HG02943 (cell line): ENCODE data around the gene CCDC110.
"Not testable (repeated sequence)": the region's sequence is repeated elsewhere in the genome, so short reads cannot be mapped to it uniquely, and the experiment has no call there.

Experiments used
- ATAC-seq: cut with Tn5 transposase; IDR thresholded peaks from one replicate; pipeline ENCODE4 v1.9.1; 2021; ENCODE audit warnings: mild to moderate bottlenecking, low read depth, moderate library complexity; ENCODE audit not compliant: unreplicated experiment

Gene CCDC110

DNA sequence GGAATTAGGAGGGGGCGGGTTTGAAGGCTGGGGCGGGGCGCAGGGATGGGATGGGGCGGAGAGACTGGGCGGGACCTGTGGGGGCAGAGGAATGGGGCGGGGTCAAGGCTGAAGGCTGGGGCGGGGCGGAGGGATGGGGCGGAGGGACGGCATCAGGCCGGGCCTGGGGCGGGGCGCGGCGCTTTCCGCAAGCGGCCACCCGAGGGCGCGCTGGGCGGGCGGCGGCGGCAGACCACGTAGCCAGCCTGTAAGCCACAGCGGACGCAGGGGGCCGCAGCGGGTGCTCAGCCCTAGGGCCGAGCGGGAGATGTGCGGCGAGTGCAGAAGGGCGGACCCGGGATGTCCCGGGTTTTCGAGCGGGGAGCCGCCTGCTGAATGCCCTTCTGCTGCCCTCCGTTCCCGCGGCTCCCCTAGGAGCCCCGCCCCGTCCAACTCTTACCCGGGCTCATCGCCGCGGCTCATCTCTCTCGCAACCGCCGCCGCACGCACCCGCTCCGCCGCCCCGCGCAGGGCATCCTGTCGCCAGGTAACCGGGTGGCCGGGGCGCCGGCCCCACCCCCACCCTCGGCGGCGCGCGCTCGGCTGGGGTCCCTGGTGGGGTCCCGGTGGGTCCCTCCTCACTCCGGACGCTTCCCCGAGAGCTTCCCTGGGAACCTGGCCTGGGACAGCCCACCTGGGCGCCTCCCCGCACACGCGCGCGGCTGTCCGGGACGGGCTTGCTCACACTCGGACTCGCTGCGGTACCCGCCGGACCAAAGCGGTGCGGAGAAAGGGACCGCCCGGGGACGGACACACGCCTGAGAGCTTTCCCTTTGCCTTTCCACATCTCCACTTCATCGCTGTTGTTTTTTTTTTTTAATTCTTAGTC is at the start of gene CCDC110:
TSS of gene CCDC110 (minus strand) at position 499 of the 868 bp plus-strand sequence. CDS start at position 449, 50 bp downstream.
- ATAC-seq, result peak; percentile 83

DNA sequence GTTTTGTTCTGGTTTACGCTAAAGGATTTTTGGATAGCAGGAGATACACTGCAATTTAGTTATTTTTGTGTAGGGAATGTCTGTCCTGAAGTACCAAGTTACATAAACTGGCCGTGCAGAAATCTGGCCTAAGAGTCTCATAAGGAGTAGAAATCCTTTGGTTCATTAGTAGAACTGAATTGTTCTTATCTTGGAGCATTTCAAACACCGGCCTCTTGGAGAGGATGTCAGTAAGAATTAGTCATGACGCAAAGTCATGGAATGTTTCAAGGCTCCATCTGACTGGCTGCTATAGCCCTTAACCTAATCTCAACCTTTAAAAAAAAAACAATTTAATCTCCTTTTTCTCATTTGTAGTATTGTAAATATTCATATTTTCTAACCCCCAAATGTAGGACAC is 48.6 kb upstream of the CCDC110 start:
- no peak for ATAC-seq

DNA sequence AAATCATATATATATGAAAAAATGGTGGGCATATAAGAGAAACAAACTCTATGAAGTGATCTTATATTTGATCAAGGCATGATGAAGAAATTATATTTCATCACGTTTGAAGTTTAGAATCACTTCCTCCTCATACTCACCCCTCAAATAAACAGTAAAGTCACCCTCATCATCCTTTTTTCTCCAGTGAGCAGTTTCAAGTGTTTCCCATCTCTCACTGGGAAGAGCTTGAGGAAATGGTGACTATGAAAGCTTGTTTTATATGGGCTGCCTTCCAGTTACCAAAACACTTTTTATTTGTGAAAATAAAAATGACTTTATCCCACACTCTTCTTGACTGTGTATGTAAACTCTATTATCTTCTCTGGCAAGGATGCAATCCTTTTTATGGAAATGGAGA is 47.0 kb upstream of the CCDC110 start:
- no peak for ATAC-seq

DNA sequence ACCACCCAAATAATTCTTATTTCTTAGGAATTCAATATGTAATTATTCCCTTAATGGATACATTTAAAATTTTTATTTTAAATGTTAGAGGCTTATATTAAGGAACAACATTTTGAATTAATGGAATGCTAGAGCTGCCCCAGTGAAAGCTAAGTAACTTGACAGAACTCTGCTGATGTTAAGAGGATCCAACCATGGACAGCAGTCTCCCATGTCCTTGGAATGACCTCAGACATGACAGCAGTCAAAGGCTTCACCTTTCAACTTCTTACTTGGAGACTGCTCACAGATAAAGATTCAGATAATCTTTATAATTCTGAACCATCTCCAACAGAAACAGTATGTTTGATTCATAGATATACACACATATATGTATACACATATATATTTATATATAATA is 46.5 kb upstream of the CCDC110 start:
- no peak for ATAC-seq

DNA sequence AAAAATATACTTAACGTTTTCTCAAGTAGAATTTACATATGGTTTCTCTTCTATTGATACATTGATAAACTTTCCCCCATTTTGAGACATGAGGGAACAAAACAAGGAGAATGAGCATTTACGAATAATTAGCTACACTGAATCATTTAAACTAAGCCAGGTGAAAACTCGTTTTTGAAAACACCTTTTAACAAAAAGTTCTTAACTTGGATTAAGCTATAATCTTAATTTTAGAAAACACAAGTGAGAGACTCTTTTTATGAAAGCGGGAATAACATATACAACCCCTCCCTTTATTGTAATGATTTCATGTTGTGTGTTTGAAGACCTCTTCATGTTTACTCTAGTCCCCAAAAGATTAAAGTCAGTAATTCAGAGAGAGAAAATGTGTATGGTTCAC is 43.7 kb upstream of the CCDC110 start:
- no peak for ATAC-seq

DNA sequence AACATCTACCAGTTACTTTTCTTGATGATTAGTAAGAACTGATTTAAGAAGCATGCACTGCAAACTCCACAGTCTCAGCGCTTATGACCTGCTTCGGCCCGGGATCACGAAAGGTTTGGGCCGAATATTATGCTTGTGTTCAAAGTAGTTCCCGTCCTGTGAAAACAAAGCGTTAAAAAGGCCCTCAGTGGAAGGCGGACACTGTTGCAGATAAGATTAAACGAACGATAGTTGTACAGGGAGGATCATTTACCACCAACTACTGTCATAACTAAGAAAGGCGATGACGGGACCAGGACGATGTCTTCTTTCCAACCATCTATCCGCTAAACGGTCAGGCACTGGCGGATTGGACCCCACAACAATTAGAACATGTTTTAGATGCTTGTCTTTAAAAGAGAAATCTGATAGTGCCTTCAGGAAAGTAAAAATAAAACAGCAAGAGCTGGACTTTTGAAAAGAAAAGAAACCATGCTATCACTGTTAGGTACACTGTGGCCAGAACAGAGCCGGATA is 42.7 kb upstream of the CCDC110 start:
- ATAC-seq, result no peak

DNA sequence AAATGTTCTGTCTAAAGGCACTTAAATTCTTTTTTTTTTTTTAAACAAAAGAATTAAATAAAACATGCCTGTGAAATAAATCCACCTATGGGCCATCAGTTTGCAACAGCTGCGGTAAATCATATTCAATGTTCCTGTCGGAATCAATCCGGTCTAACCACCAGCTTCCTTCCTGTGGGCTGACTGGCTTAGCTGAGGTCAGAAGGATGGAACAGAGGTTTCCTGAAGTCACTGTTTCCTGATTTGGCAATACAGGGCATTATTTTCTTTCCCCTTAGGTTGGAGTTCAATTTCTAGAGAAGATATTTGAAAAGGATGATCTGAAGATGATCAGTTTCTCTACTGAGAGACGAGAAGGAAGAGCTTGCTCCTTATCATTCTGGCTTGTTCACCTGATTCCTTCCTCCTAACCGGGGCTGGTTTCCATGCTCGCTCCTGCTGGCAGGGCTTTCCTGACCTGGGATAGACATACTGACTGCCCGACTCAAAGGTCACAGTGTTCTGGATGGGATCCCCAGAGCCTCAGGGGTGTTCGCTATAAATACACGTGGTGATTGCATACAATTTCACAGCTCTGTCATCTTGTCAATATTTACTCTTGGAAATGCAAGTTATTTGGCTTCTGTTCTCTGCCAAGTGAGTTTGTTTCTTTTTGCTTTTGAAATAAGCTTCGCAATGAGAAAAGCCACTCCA is 42.1 kb upstream of the CCDC110 start:
- no peak for ATAC-seq

DNA sequence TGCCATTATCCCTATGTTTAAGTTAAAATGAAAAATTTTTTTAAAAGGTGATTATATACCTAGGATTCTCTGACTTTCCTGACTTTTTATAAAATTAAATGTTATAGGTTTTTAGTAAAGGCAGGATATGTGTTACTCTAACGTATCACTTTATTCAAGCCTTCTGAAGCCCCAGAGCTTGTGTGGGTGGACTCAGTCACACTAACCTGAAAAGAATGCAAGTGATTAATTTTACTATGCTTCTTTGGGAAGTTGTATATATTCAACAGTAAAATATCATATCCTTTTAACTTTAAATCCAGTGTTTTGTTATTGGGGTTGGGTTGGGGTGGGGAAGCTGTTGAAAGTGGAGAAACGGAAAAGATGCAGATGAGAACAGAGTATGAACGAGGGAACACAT is 41.0 kb upstream of the CCDC110 start:
- no peak for ATAC-seq

DNA sequence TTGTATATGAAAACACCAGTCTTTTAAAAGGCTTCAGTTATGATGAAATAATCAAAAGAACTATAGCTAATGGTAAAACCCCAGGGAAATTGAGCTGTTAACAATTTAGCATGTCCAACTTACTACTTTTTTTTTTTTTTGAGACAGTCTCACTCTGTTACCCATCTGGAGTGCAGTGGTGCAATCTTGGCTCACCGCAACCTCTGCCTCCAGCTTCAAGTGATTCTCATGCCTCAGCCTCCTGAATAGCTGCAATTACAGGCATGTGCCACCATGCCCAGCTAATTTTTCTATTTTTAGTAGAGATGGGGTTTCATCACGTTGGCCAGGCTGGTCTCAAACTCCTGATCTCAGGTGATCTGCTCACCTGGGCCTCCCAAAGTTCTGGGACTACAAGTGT is 39.7 kb upstream of the CCDC110 start:
- not testable (repeated sequence) for ATAC-seq

DNA sequence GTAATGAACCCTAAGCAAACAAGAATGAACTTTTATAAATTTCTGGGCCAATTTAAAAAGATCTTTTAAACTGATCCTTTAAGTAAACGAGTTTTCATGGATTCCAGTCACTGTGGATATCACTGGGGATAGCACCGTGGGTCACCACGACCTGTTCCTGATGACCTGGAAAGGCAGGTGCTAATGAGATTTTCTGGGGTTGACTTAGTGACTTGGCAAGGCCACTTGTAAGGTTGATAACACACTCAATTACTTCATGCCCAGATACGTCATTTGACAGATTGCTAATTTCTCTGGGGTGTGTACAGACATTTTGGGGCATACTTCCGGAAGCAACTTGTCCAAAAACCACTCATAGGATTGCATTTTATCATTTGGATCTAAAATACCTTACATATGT is 39.3 kb upstream of the CCDC110 start:
- ATAC-seq, result no peak

DNA sequence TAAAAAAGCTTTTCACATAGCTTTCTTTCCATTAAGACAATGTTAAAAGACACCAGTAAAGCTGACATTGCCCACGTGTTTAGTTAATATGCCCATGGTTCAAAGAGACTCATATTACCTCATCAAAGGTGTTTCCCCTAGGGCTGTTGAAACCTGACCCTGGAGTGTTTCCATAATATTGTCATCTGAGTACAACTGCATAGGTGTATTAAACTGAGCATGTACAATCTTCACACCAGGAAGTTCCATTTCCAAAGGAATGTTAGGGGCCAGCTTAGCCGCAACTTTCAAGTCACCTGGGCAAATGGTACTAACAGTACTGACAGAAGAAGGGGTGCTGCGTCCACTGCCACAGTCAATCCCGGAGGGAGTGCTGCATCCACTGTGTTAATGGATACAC is 36.6 kb upstream of the CCDC110 start:
- ATAC-seq, result no peak

DNA sequence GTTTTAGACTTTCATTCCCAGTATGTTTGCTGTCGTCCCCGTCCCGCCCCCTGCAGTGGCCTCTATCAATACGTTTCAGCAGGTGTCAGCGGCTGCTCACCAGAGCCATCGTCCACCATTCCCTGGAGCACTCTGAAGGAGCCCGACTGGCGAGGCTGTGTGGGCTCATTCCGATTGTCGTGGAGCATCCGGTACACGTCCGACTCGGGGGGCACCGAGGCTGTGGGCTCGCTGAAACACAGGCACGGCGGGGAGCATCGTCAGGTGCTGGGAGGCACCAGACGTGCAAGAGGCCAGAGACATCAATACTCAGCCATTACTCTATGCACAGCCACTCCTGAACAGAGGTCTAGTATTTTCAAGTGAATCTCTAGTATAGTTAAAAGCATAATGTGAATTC is 34.9 kb upstream of the CCDC110 start:
- ATAC-seq, result no peak

DNA sequence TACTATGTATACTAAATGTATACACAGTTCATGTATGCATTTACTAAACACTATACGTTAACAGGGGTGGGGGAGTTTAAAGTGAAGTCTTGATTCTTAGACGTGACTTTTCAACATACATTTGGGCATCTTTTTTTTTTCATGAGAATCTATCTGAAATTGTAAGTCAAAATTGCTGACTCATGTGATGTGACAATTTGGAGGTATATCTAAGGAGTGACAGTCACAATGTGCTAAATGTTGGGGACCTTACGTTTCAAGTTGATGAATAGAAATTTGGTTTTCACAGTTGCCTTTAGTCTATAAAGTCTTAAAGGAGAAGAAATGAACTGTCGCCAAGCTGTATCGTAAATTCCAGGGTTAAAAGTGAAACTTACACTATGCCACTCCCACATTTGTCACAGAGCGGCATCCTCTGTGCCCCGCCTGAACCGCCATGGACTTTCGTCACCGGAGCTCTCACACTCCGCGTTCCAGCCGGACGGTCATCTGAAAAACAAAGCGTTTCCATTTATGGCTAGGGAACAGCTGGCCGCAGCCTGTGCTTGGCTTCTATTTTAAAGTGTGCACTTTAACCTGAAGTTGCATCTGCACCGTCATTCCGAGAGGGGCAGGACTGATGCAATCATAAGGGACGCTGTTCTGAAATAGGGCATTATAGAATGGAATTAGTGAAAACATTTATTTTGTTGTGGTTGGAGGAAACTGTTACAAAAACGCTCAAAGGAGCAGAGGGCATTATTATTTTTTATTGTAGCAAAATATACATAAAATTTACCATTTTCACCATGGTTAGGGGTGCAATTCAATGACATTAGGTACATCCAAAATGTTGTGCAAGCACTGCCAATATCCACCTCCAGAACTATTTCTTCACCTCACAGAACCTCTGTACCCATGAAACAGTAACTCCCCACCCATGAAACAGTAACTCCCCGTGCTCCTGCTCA is 32.8 kb upstream of the CCDC110 start:
- no peak for ATAC-seq

DNA sequence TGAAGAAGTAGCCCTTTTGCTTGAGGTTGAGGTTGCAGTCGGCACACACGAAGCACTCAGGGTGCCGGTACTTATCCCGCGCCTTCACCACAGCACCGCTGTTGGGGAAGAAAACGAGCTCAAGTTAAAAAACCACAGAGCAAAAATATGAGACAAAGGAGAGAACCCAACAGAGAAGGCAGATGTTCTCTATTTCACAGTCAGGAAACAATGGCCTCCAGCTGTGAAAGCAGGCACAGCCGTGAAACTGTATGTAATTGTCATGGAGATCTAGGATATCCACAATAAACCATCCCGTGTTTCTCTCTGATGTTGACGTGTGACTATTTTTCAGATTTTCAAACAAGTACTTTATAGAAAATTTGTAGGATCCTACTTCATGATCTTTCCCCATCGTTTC is 30.9 kb upstream of the CCDC110 start:
- ATAC-seq, result no peak

DNA sequence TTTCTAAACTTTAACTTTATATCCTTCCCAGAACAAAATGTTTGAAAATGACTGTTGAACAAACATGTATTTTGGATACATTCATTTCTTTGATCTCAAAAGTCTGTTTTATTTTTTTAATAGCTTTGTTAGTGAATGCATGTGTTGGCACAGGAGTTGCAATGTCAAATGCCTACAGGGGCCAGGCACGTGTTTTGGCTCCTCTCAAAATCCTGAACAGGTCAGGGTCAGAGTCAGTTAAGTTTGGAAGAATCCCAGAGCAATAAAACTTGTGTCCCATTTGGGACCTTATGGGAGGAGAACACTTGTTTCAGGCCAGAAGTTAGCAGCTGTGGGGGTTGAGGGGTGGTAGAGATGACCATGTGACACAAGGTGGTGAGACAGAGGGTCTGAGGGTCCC is 29.0 kb upstream of the CCDC110 start:
- no peak for ATAC-seq

DNA sequence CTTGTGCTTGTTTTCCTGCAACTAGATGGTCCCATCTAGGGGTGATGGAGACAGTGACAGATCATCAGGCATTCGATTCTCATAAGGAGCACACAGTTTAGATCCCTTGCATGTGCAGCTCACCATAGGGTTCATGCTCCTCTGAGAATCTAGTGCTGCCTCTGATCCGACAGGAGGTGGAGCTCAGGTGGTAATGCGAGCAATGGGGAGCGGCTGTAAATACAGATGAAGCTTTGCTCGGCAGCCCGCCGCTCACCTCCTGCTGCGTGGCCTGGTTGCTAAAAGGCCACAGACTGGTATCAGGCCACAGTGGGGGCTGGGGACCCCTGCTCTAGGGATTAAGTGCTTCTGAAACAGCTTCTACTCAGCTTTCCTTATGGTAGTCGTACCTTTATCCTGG is 28.5 kb upstream of the CCDC110 start:
- ATAC-seq, result no peak

DNA sequence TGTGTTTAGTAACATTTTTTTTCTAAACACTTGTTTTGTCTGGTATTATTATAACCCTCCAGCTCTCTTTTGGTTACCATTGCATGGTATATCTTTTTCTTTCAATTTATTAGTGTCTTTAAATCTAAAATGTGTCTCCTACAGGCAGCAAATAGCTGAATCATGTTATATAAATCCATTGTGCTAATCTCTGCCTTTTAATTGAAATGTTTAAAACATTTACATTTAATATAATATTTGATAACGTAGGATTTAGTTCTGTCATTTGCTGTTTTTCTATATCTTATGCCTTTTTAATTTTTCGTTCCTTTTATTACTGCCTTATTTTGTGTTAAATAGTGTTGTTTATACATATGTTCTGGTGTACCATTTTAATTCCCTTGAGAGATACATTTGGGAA is 17.1 kb upstream of the CCDC110 start:
- no peak for ATAC-seq

DNA sequence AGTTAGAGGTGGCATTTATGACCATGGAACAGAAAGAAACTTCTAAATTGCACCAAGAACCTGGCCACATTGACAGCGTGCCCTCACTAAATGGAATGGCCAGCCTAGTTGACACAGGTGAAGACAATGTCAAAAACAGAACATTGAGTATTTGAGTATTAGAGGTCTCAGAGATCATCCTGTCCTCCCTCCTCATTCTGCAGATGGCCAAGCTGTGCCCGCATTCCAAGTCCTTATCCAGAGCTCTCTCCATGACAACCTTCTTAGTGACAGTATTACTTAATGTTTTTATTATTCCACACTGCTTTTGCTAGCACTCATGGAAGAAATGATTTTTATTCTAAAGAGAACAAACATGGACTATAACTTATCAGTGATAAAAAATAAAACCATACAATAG is 9.9 kb upstream of the CCDC110 start:
- ATAC-seq, result no peak

DNA sequence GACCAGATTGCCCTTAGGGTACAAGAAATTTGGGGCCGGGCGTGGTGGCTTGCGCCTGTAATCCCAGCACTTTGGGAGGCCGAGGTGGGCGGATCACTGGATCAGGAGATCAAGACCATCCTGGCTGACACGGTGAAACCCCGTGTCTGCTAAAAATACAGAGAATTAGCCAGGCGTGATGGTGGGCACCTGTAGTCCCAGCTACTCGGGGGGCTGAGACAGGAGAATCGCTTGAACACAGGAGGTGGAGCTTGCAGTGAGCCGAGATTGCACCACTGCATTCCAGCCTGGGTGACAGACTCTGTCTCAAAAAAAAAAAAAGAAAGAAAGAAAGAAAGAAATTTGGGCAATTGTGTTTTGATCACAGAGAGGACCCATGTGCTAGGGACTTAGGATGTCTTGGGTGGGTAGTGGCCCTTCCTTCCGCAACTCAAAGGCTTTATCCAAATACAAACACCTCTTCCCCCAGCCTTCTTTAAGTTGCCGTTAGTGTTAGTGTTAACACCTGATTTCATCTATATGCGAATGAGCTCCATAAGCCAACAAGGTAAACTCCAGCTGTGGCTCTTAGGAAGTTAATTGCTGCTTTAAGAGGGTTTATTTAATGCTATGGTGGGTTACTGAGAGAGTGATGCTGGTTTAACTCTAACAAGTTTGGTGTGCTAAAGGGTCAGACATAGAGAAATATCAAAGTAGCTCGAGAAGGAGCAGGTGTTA is 8.6 kb upstream of the CCDC110 start:
- ATAC-seq, result peak; percentile 20

DNA sequence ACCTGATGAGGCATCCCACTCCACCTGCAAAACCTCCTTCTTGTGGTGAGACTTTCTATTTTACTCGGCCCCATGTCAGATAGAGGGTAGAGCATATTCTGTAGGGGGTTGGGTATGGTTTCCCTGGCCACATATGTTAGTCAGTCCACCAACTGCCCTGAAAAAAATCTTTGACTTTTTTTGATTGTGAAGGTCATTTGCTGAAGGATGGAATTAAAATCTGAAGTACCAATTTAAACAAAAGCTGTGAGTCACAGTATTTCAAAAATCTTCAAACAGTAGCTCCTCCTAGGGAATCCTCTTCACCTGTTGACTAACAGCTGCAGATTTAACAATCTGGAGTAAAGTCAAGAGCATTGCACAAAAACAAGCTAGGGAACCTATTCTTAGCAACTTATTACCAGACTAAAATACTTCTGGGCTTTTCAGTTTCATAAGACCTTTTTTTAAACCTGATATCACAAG is 8.0 kb upstream of the CCDC110 start:
- ATAC-seq, result peak; percentile 89
